Peyer's patch (tissue), 4 donors: Measurements from ENCODE around the gene AFG1L.

Experiments
- CTCF ChIP-seq, 6 experiments: fragments of 450-650 bp in 4 of 6; fragments of 200-600 bp in 2 of 6; sonication (generic) in 1 of 6; IDR thresholded peaks; one replicate each; pipeline ENCODE4 v1.5.1; 2017 to 2019; ENCODE audit warnings: antibody characterized with exemption in 6 of 6, mild to moderate bottlenecking in 3 of 6, moderate library complexity in 1 of 6
- POLR2A ChIP-seq, 2 donors: fragments of 450-650 bp; IDR thresholded peaks; one replicate each; pipeline ENCODE4 v1.5.1; 2017; ENCODE audit warnings: antibody characterized with exemption in 2 of 2, mild to moderate bottlenecking in 2 of 2, moderate library complexity in 2 of 2

- TF ChIP-seq CTCF (IDR thresholded peaks at IDR 0.05), result no peak
- TF ChIP-seq POLR2A (IDR thresholded peaks at IDR 0.05), result no peak
Measured at GRCh38 chr6:108453601-108454185, 158.8 kb downstream of the AFG1L start.
